Thyroid gland (tissue), 4 donors: ENCODE data around the gene CCL18.

Experiments
- CTCF ChIP-seq, 6 experiments: fragments of 200-600 bp in 3 of 6; fragments of 450-650 bp in 3 of 6; sonication (generic) in 3 of 6; IDR thresholded peaks; one replicate each; pipeline ENCODE4 v1.5.1; 2016 to 2019; ENCODE audit warnings: antibody characterized with exemption in 6 of 6, mild to moderate bottlenecking in 2 of 6, inconsistent platforms in 1 of 6, moderate library complexity in 1 of 6
- POLR2A ChIP-seq, 2 donors: fragments of 450-650 bp; IDR thresholded peaks; one replicate each; pipeline ENCODE4 v1.6.1; 2017; ENCODE audit warnings: antibody characterized with exemption in 2 of 2, mild to moderate bottlenecking in 2 of 2, moderate library complexity in 1 of 2

GRCh38 chr17:36092230-36092629, 28.2 kb downstream of the CCL18 start:
- TF ChIP-seq CTCF (IDR thresholded peaks at IDR 0.05) (no peak), POLR2A (IDR thresholded peaks at IDR 0.05) (no peak)
